ENCODE measurements around the gene ILRUN.

- TF ChIP-seq CTCF (IDR thresholded peaks at IDR 0.05) (no peak), POLR2A (IDR thresholded peaks at IDR 0.05) (no peak)
These were observed 12.8 kb upstream of the ILRUN start for GRCh38 chr6:34709386-34709785.

Data from ovary (tissue), 3 donors.